ENCODE data around the gene CUEDC1. TPM values are rescaled to one million over a fixed set of nuclear protein-coding genes. Genes with fewer than 3 reads are reported as not detected.

CUEDC1 gene
- total and polyA plus RNA-seq, 2 of the 13 experiments (the other 11 are each of a cell fraction or from before 2014, with no cell fraction given) = 7.4 to 12.9 TPM

- 0 out of 2 replicates have a peak, but pooled peaks have one; percentile 34 for TF ChIP-seq ZMAT3 (CRISPR knock-in tag; conservative IDR thresholded peaks at IDR 0.05)
- peak; percentile 65 for TF ChIP-seq RBM39 (IDR thresholded peaks at IDR 0.05; ENCODE audit: low read depth, low read length, poor library complexity, severe bottlenecking)
- TF ChIP-seq HNRNPL (IDR thresholded peaks at IDR 0.05; ENCODE audit: low read depth, low read length) = peak; percentile 99
- no peak for TF ChIP-seq ZNF24 (IDR thresholded peaks at IDR 0.05)
- TF ChIP-seq NFRKB (IDR thresholded peaks at IDR 0.05) = no peak
- TF ChIP-seq ZNF777 (CRISPR knock-in tag; IDR thresholded peaks at IDR 0.05) = no peak
- TF ChIP-seq ZNF724P (CRISPR knock-in tag; IDR thresholded peaks at IDR 0.05; ENCODE audit: borderline replicate concordance) = no peak
- TF ChIP-seq ZNF646 (CRISPR knock-in tag; IDR thresholded peaks at IDR 0.05) = 0 out of 2 replicates have a peak, but pooled peaks have one; percentile 58
- TF ChIP-seq ASH2L (IDR thresholded peaks at IDR 0.05; ENCODE audit: insufficient read length, low read depth, low read length) = no peak
- TF ChIP-seq SMARCC2 (IDR thresholded peaks at IDR 0.05) = no peak
- no peak for TF ChIP-seq E2F1 (CRISPR knock-in tag; IDR thresholded peaks at IDR 0.05)
- peak; percentile 83; the same call in 1 of the 2 replicates for TF ChIP-seq ZNF44 (CRISPR knock-in tag; IDR thresholded peaks at IDR 0.05)
- no peak for TF ChIP-seq PREB (CRISPR knock-in tag; IDR thresholded peaks at IDR 0.05)
- TF ChIP-seq NFE2L2 (IDR thresholded peaks at IDR 0.05; ENCODE audit: low read length) = no peak
- 0 out of 2 replicates have a peak, but pooled peaks have one; percentile 75 for TF ChIP-seq ZNF451 (CRISPR knock-in tag; IDR thresholded peaks at IDR 0.05)
- TF ChIP-seq ZNF703 (CRISPR knock-in tag; IDR thresholded peaks at IDR 0.05; ENCODE audit: borderline replicate concordance) = no peak
- no peak for TF ChIP-seq ETS1 (CRISPR knock-in tag; IDR thresholded peaks at IDR 0.05)
- no peak for TF ChIP-seq NR0B2 (CRISPR knock-in tag; IDR thresholded peaks at IDR 0.05)
- no peak for TF ChIP-seq MAFG (CRISPR knock-in tag; IDR thresholded peaks at IDR 0.05)
Measured at GRCh38 chr17:57902800-57903759, 52.1 kb downstream of the CUEDC1 start (continued).

Data from HepG2 (cell line).